Prostate gland (tissue), 2 donors: ENCODE data around the gene INAFM2.

Experiments
- POLR2A ChIP-seq: fragments of 450-650 bp; IDR thresholded peaks from one replicate; pipeline ENCODE4 v1.6.1; 2016; ENCODE audit warnings: antibody characterized with exemption, mild to moderate bottlenecking
- POLR2AphosphoS5 ChIP-seq: sonication (generic); formaldehyde crosslinking; IDR thresholded peaks from one replicate; pipeline ENCODE4 v1.6.1; 2017; ENCODE audit warnings: antibody characterized with exemption
- TF ChIP-seq, protein P1 (sequence below), 4 experiments: fragments of 200-600 bp in 2 of 4; fragments of 450-650 bp in 2 of 4; sonication (generic) in 2 of 4; IDR thresholded peaks; 1 replicate in 3 of 4; 2 replicates in 1 of 4; pipeline ENCODE4 v1.5.1; 2016 to 2019; ENCODE audit warnings: antibody characterized with exemption in 4 of 4, mild to moderate bottlenecking in 2 of 4, moderate library complexity in 2 of 4

DNA sequence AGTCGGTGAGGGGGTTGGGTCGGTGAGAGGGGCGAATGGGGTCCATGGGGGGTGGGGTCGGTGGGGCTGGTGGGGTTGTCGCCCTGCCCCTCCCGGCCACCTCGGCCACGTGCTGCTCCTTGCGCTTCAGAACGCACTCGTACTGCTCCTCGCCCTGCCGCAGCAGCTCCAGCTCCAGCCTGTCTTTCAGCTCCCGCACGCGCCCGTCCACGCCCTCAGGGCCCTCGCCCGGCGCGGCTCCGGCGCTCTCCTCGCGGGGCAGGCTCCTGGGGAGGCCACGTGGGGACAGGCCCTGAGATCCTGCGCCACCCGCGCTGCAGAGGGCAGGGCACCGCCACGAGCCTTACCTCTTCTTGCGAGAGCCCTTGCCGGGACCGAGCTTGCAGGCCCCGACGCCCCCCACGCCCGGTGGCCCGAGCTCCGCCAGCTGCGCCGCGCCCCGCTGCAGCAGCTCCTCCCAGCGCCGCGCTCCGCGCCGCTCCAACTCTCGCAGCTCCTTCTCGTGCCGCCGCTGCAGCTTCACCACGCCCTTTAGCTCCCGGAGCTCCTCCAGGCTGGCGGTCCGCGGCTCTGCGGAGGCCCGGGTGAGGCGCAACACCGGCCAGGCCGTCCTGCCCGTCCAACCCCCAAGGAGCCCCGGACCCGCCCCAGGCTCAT is 32.4 kb upstream of the INAFM2 start:
- TF ChIP-seq POLR2AphosphoS5 (no peak), POLR2A (no peak)
- TF ChIP-seq, protein P1, sequence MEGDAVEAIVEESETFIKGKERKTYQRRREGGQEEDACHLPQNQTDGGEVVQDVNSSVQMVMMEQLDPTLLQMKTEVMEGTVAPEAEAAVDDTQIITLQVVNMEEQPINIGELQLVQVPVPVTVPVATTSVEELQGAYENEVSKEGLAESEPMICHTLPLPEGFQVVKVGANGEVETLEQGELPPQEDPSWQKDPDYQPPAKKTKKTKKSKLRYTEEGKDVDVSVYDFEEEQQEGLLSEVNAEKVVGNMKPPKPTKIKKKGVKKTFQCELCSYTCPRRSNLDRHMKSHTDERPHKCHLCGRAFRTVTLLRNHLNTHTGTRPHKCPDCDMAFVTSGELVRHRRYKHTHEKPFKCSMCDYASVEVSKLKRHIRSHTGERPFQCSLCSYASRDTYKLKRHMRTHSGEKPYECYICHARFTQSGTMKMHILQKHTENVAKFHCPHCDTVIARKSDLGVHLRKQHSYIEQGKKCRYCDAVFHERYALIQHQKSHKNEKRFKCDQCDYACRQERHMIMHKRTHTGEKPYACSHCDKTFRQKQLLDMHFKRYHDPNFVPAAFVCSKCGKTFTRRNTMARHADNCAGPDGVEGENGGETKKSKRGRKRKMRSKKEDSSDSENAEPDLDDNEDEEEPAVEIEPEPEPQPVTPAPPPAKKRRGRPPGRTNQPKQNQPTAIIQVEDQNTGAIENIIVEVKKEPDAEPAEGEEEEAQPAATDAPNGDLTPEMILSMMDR (IDR thresholded peaks at IDR 0.05), result no peak
